GM10248 (cell line): ENCODE measurements around the gene EIF4G3.
"Not testable (repeated sequence)": the region's sequence is repeated elsewhere in the genome, so short reads cannot be mapped to it uniquely, and the experiment has no call there.

ENCODE experiments used
- CTCF ChIA-PET: fragments of 300-600 bp; sonication (Branson Sonifier 250); formaldehyde crosslinking; extraction: SDS; loops from one replicate; lab custom pipeline; 2021; ENCODE audit warnings: antibody characterized with exemption; lab: Yijun Ruan, JAX
- POLR2A ChIA-PET: fragments of 350-650 bp; sonication (Branson Sonifier 250); formaldehyde crosslinking; extraction: SDS; loops from one replicate; lab custom pipeline; 2020; ENCODE audit warnings: antibody characterized with exemption; lab: Yijun Ruan, JAX
- DNase-seq: peaks from one replicate; pipeline ENCODE4 v3.0.0; 2012; ENCODE audit errors: extremely low spot score
- CTCF ChIP-seq: IDR thresholded peaks from 2 replicates; pipeline ENCODE4 v1.5.1; 2012; ENCODE audit warnings: mild to moderate bottlenecking, low read depth; ENCODE audit errors: extremely low read depth, missing control alignments, control extremely low read depth

The EIF4G3 gene

DNA sequence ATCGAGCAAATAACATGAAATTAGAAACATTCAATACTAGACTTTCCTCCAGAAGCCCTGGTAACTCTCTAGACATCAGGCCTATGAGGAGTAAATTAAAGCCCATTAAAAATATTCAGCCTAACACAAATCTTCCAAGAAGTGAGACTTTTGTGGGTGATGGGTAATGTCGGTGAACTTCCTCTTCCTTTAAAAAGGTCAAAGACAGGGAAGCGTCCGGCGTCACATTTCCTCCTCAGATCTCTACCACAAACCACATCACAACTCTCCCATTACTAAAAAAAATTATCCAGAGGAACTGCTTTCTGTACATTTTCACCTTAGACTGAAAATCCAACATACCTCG lies 1.4 kb downstream of the EIF4G3 start:
- POLR2A ChIA-PET = interaction anchor here (1.8 kb wide), 1 partner anchor 9 kb away, joined by 3 read pairs; no protein-coding TSS in a partner anchor
- CTCF ChIA-PET = interaction anchor here (1.2 kb wide), 1 partner anchor 12 kb away, joined by 3 read pairs; no protein-coding TSS in a partner anchor
- no peak for DNase-seq
- no peak for TF ChIP-seq CTCF

DNA sequence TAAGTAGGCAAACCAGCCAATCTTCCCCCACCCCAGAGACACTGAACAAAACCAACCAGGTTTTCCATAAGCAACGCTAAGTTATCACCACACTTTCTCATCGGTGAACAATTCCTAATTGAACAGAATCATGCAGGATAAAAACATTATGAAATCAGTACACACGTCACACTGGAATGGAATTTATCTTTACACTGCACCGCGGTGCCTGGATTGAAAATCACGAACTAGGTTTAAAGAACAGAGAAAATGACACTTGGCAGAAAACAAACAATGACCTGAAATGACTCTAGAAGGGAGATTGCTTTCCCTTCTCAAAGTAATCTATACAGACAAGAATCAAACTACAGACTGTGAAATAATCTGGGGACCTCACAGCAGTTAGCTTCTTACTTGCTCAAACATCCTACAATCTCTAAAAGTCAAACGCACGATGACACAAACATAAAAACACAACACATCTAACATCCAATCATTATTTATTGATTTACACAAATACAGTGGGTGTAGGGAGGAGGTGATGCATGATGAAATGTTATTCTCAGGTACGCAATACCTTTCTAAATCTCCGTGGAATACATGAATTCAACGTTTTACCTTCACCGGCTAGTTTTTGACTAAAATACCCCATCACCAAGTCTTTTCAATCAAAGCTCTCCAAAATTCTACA lies 1.9 kb downstream of the EIF4G3 start:
- CTCF ChIA-PET = interaction anchor here (1.2 kb wide), 1 partner anchor 12 kb away, joined by 3 read pairs; no protein-coding TSS in a partner anchor
- TF ChIP-seq CTCF = no peak
- POLR2A ChIA-PET = interaction anchor here (1.8 kb wide), 1 partner anchor 9 kb away, joined by 3 read pairs; no protein-coding TSS in a partner anchor

DNA sequence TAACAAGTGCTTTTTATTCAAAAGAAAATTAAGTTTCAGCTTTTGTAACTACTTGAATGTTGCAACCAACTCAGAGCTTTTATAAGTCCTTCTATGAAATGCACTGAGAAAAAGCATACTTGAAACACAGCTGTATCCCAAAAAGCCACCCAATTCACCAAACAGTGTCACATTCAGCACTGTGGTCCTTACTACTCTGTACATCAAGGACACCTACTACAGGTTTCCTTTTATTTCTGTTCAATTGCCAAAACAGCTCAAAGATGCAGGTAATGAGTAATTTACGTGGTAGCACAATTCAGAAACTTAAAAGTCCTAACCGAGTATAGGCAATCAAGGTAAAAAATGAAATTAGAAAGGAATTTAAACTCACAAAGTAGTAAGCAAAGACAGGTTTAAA lies 2.5 kb downstream of the EIF4G3 start:
- ChIA-PET POLR2A (interaction anchor here (1.8 kb wide), 1 partner anchor 8 kb away, joined by 3 read pairs; no protein-coding TSS in a partner anchor), CTCF (no interaction called here)
- TF ChIP-seq CTCF = no peak
- no peak for DNase-seq

More for the DNA sequence above, 1.9 kb downstream of the EIF4G3 start:
- no peak for DNase-seq

GRCh38 chr1:21173096-21173495 lies 3.6 kb downstream of the EIF4G3 start:
- CTCF ChIA-PET, DNase-seq, POLR2A ChIA-PET: not testable (repeated sequence)

DNA sequence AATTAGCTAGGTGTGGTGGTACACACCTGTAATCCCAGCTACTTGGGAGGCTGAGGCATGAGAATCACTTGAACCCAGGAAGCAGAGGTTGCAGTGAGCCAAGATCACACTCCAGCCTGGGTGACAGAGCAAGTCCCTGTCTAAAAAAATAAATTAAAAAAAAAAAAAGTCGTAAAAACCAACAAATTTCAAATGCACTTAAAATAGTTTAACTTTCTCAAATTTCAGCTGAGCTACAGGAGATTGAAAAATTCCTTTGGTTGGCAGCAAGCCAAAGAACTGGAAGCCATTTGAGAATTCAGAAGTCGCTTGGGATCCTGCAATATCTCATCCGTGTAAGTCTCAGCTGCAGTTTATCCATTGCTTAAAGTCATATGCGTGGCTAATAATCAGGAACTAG lies 5.9 kb downstream of the EIF4G3 start:
- POLR2A ChIA-PET, DNase-seq, CTCF ChIA-PET: not testable (repeated sequence)

DNA sequence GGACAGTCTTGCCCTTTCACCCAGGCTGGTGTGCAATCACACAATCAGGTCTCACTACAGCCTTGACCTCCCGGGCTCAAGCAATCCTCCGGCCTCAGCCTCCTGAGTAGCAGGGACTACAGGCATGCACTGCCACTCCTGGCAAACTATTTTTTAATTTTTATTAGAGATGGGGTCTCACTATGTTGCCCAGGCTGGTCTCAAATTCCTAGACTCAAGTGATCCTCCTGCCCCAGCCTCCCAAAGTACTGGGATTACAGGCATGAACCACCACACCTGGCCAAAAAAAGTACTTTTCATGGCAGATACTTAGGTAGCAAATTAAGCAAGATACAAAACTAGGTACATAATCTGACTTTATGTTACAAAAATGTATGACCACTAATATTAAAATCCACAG lies 8.3 kb downstream of the EIF4G3 start:
- no peak for TF ChIP-seq CTCF
- CTCF ChIA-PET = no interaction called here
- no peak for DNase-seq
- POLR2A ChIA-PET = interaction anchor here (0.6 kb wide), 2 partner anchors 59 to 741 kb away, joined by 4 to 6 read pairs; no protein-coding TSS in a partner anchor

- ChIA-PET POLR2A (interaction anchor here (1.0 kb wide), 1 partner anchor 9 kb away, joined by 3 read pairs; no protein-coding TSS in a partner anchor), CTCF (interaction anchor here (1.6 kb wide), 1 partner anchor 12 kb away, joined by 3 read pairs; no protein-coding TSS in a partner anchor)
- no peak for DNase-seq
- no peak for TF ChIP-seq CTCF
These were observed 11.1 kb downstream of the EIF4G3 start for GRCh38 chr1:21165646-21166045.
